ENCODE results near the gene DTNA. TPM values are rescaled to one million over a fixed set of nuclear protein-coding genes. Genes with fewer than 3 reads are reported as not detected.

Gene DTNA
- total RNA-seq, 3 donors from 2014 or later (not counting 1 experiment from before 2014, with no cell fraction given) = 0.33 TPM; not detected in 2

GRCh38 chr18:34816183-34816582, 106.1 kb downstream of the DTNA start:
- no peak overlapping the region for H3K27ac Mint-ChIP-seq
- H3K36me3 Mint-ChIP-seq = no peaks in the 10 kb centered on the region
- Histone ChIP-seq H3K27me3 (ENCODE audit: control insufficient read depth, insufficient read depth, low read length) (no peaks in the 10 kb centered on the region), H3K9me3 (ENCODE audit: control insufficient read depth, insufficient read depth, low read length) (no peaks in the 10 kb centered on the region), H3K4me3 (ENCODE audit: low read length) (no peak overlapping the region), H3K27ac (ENCODE audit: low read length) (no peak overlapping the region), H3K4me1 (ENCODE audit: control insufficient read depth, insufficient read depth, low read length) (no peaks in the 10 kb centered on the region), H3K36me3 (ENCODE audit: control insufficient read depth, insufficient read depth, low read length) (no peaks in the 10 kb centered on the region)
- 74% methylated on average over 5 of the region's 6 CpGs for WGBS (ENCODE audit: insufficient coverage)
- no peaks in the 10 kb centered on the region for H3K4me1 Mint-ChIP-seq
- no peak for TF ChIP-seq CTCF (IDR thresholded peaks at IDR 0.05)
- intact Hi-C loops (cut with micrococcal nuclease) = no loop called here
- DNase-seq (no peak), ATAC-seq (no peak)
- H3K9me3 Mint-ChIP-seq = no peaks in the 10 kb centered on the region
- no peak overlapping the region for H3K4me3 Mint-ChIP-seq
- H3K27me3 Mint-ChIP-seq (ENCODE audit: low read depth in 2 of 2) = peaks cover 12 to 32% of the 10 kb centered on the region in 2 donors

GRCh38 chr18:34817636-34818035, 107.5 kb downstream of the DTNA start:
- no peaks in the 10 kb centered on the region for H3K4me1 ChIP-seq (ENCODE audit: control insufficient read depth, insufficient read depth, low read length)
- no peak for DNase-seq
- no peak overlapping the region for H3K4me3 ChIP-seq (ENCODE audit: low read length)
- H3K27me3 ChIP-seq (ENCODE audit: control insufficient read depth, insufficient read depth, low read length) = no peaks in the 10 kb centered on the region
- no peaks in the 10 kb centered on the region for H3K4me1 Mint-ChIP-seq
- no peaks in the 10 kb centered on the region for H3K9me3 ChIP-seq (ENCODE audit: control insufficient read depth, insufficient read depth, low read length)
- no peak for ATAC-seq
- no peak for TF ChIP-seq CTCF (IDR thresholded peaks at IDR 0.05)
- no peaks in the 10 kb centered on the region for H3K36me3 ChIP-seq (ENCODE audit: control insufficient read depth, insufficient read depth, low read length)
- no peaks in the 10 kb centered on the region for H3K36me3 Mint-ChIP-seq
- no peak overlapping the region for H3K27ac ChIP-seq (ENCODE audit: low read length)
- H3K9me3 Mint-ChIP-seq = no peaks in the 10 kb centered on the region
- peaks cover 14 to 32% of the 10 kb centered on the region in 2 donors for H3K27me3 Mint-ChIP-seq (ENCODE audit: low read depth in 2 of 2)
- no peak overlapping the region for H3K4me3 Mint-ChIP-seq
- 95% methylated on average over 2 of the region's 2 CpGs for WGBS (ENCODE audit: insufficient coverage)
- intact Hi-C loops (cut with micrococcal nuclease) = no loop called here
- H3K27ac Mint-ChIP-seq = no peak overlapping the region

GRCh38 chr18:34818064-34818463, 108.0 kb downstream of the DTNA start:
- no peak for ATAC-seq
- Mint-ChIP-seq H3K27ac (no peak overlapping the region), H3K36me3 (no peaks in the 10 kb centered on the region), H3K9me3 (no peaks in the 10 kb centered on the region), H3K4me3 (no peak overlapping the region), H3K27me3 (ENCODE audit: low read depth in 2 of 2) (peaks cover 14 to 32% of the 10 kb centered on the region in 2 donors), H3K4me1 (no peaks in the 10 kb centered on the region)
- Histone ChIP-seq H3K9me3 (ENCODE audit: control insufficient read depth, insufficient read depth, low read length) (no peaks in the 10 kb centered on the region), H3K27me3 (ENCODE audit: control insufficient read depth, insufficient read depth, low read length) (no peaks in the 10 kb centered on the region), H3K27ac (ENCODE audit: low read length) (no peak overlapping the region), H3K4me3 (ENCODE audit: low read length) (no peak overlapping the region), H3K4me1 (ENCODE audit: control insufficient read depth, insufficient read depth, low read length) (no peaks in the 10 kb centered on the region), H3K36me3 (ENCODE audit: control insufficient read depth, insufficient read depth, low read length) (no peaks in the 10 kb centered on the region)
- 93% methylated on average over 5 of the region's 5 CpGs for WGBS (ENCODE audit: insufficient coverage)
- no peak for DNase-seq
- intact Hi-C loops (cut with micrococcal nuclease) = no loop called here
- TF ChIP-seq CTCF (IDR thresholded peaks at IDR 0.05) = no peak

- DNase-seq (no peak), ATAC-seq (no peak)
- intact Hi-C loops (cut with micrococcal nuclease) = no loop called here
- WGBS (ENCODE audit: insufficient coverage) = 86% methylated on average over 6 of the region's 7 CpGs
- H3K27ac ChIP-seq (ENCODE audit: low read length) = no peak overlapping the region
- Mint-ChIP-seq H3K4me1 (no peaks in the 10 kb centered on the region), H3K9me3 (no peaks in the 10 kb centered on the region), H3K27me3 (ENCODE audit: low read depth in 2 of 2) (peaks cover 11 to 36% of the 10 kb centered on the region in 2 donors), H3K36me3 (no peaks in the 10 kb centered on the region), H3K27ac (no peak overlapping the region), H3K4me3 (no peak overlapping the region)
- no peak for TF ChIP-seq CTCF (IDR thresholded peaks at IDR 0.05)
- H3K4me3 ChIP-seq (ENCODE audit: low read length) = no peak overlapping the region
- H3K36me3 ChIP-seq (ENCODE audit: control insufficient read depth, insufficient read depth, low read length) = no peaks in the 10 kb centered on the region
- no peaks in the 10 kb centered on the region for H3K4me1 ChIP-seq (ENCODE audit: control insufficient read depth, insufficient read depth, low read length)
- H3K9me3 ChIP-seq (ENCODE audit: control insufficient read depth, insufficient read depth, low read length) = no peaks in the 10 kb centered on the region
- H3K27me3 ChIP-seq (ENCODE audit: control insufficient read depth, insufficient read depth, low read length) = no peaks in the 10 kb centered on the region
These were observed 110.4 kb downstream of the DTNA start for GRCh38 chr18:34820360-34821065.

All from natural killer cell (primary cell).